Parathyroid adenoma (tissue), 2 donors: ENCODE results near the gene CYBA.

Source experiments
- H2AFZ ChIP-seq: fragments of 300-600 bp; sonication (generic); one replicate; pipeline ENCODE4 v1.7.0; 2017; ENCODE audit warnings: antibody characterized with exemption, mild to moderate bottlenecking
- H3K27ac ChIP-seq: fragments of 300-600 bp; sonication (generic); one replicate; pipeline ENCODE4 v1.7.0; 2017
- H3K27me3 ChIP-seq: fragments of 300-600 bp; sonication (generic); one replicate; pipeline ENCODE4 v1.7.0; 2017; ENCODE audit warnings: low read length; ENCODE audit not compliant: control insufficient read depth, insufficient read depth
- H3K36me3 ChIP-seq: fragments of 300-600 bp; sonication (generic); one replicate; pipeline ENCODE4 v1.7.0; 2017; ENCODE audit warnings: low read length; ENCODE audit not compliant: control insufficient read depth, insufficient read depth
- H3K4me1 ChIP-seq: fragments of 300-600 bp; sonication (generic); one replicate; pipeline ENCODE4 v1.7.0; 2017; ENCODE audit warnings: control low read depth
- H3K4me2 ChIP-seq: fragments of 300-600 bp; sonication (generic); one replicate; pipeline ENCODE4 v1.7.0; 2017; ENCODE audit warnings: low read length
- H3K4me3 ChIP-seq: fragments of 300-600 bp; sonication (generic); one replicate; pipeline ENCODE4 v1.7.0; 2017; ENCODE audit warnings: low read depth, low read length
- H3K79me2 ChIP-seq: fragments of 300-600 bp; sonication (generic); one replicate; pipeline ENCODE4 v1.7.0; 2017; ENCODE audit warnings: control low read depth
- H3K9ac ChIP-seq: fragments of 300-600 bp; sonication (generic); one replicate; pipeline ENCODE4 v1.7.0; 2017; ENCODE audit warnings: mild to moderate bottlenecking
- H3K9me3 ChIP-seq: fragments of 300-600 bp; sonication (generic); one replicate; pipeline ENCODE4 v1.7.0; 2017; ENCODE audit warnings: low read length; ENCODE audit not compliant: control insufficient read depth
- TF ChIP-seq, protein P1 (sequence below): fragments of 300-600 bp; sonication (generic); IDR thresholded peaks from one replicate; pipeline ENCODE4 v1.7.0; 2017; ENCODE audit warnings: antibody characterized with exemption, mild to moderate bottlenecking
- donor health status: primary hyperparathyroidism.

The CYBA gene

DNA sequence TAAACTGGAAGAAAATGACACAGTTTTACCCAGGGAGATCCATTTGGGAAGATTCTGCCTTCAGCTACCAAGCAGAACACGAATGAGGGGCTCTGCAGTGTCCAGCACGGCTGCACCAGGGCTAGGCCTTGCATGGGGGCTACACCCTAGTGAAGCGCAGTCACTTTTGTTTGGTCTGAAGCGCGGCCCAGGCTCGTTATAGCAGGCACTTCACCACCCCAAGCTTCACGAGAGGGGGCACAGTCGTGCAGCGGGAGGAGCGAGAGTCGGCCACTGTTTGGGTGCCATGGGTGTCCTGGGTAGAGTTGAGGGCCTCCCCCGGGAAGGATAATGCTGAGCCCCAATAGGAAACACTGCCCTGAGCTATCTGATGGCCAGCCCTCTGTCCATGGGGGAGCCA, 34.1 kb downstream of the CYBA start:
- Histone ChIP-seq H3K36me3 (no peaks in the 10 kb centered on the region), H2AFZ (no peak overlapping the region), H3K9ac (no peak overlapping the region), H3K9me3 (no peaks in the 10 kb centered on the region), H3K4me1 (no peaks in the 10 kb centered on the region), H3K27ac (no peak overlapping the region), H3K27me3 (no peaks in the 10 kb centered on the region), H3K79me2 (peaks cover 22% of the 10 kb centered on the region), H3K4me3 (no peak overlapping the region), H3K4me2 (no peak overlapping the region)
- TF ChIP-seq, protein P1, sequence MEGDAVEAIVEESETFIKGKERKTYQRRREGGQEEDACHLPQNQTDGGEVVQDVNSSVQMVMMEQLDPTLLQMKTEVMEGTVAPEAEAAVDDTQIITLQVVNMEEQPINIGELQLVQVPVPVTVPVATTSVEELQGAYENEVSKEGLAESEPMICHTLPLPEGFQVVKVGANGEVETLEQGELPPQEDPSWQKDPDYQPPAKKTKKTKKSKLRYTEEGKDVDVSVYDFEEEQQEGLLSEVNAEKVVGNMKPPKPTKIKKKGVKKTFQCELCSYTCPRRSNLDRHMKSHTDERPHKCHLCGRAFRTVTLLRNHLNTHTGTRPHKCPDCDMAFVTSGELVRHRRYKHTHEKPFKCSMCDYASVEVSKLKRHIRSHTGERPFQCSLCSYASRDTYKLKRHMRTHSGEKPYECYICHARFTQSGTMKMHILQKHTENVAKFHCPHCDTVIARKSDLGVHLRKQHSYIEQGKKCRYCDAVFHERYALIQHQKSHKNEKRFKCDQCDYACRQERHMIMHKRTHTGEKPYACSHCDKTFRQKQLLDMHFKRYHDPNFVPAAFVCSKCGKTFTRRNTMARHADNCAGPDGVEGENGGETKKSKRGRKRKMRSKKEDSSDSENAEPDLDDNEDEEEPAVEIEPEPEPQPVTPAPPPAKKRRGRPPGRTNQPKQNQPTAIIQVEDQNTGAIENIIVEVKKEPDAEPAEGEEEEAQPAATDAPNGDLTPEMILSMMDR, result no peak

DNA sequence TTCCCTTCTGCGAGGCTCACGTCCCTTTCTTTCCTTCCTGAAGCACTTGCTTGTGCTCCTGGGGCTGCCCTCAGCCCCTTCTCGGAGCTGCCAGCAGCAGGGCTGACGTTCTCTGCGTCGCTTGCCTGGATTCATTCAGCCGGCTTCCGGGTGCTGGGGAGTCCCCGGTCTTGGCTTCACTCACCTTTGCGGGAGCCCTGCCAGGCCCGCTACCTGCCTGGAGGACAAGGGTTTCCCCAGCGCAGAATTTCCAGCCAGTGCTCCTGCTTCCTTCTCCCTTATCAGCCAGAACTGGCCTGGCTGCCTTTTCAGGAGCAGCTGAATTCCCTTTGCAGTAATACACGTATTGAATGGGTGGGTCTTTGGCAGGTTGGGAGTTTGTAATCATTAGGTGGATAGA, 34.5 kb downstream of the CYBA start:
- Histone ChIP-seq H2AFZ (no peak overlapping the region), H3K79me2 (peaks cover 22% of the 10 kb centered on the region), H3K27me3 (no peaks in the 10 kb centered on the region), H3K4me3 (no peak overlapping the region), H3K4me1 (no peaks in the 10 kb centered on the region), H3K4me2 (no peak overlapping the region), H3K36me3 (no peaks in the 10 kb centered on the region), H3K27ac (no peak overlapping the region), H3K9me3 (no peaks in the 10 kb centered on the region), H3K9ac (no peak overlapping the region)
- TF ChIP-seq, protein P1, result no peak

DNA sequence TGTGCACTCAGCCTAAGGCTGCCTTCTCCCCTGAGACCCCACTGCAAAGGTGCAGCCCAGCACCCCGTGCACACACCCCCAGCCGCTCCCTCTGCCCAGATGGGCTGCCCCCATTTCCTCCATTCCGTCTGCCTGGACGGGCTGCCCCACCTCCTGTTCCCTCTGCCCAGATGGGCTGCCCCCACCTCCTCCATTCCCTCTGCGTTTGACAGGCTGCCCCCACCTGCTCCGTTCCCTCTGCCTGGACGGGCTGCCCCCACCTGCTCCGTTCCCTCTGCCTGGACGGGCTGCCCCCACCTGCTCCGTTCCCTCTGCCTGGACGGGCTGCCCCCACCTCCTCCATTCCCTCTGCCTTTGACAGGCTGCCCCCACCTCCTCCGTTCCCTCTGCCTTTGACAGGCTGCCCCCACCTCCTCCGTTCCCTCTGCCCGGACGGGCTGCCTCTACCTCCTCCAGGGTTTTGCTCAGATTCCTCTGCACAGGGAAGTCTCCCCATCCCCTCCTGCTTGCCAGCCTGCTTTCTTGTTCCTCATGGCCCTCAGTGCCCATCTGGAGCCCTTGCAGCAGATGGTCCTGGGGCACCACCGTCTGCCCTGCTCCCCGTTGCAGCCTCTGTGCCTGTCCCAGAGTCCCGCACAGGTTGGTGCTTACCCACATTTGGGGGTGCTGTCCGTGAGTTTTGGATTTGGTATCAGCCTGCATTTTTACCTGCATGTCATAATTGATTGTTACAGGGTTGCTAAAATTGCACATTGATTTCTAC, 35.9 kb downstream of the CYBA start:
- Histone ChIP-seq H3K27me3 (no peaks in the 10 kb centered on the region), H3K4me2 (no peak overlapping the region), H3K4me1 (no peaks in the 10 kb centered on the region), H3K9ac (no peak overlapping the region), H3K4me3 (no peak overlapping the region), H3K79me2 (peaks cover 35% of the 10 kb centered on the region), H3K9me3 (no peaks in the 10 kb centered on the region), H3K36me3 (no peaks in the 10 kb centered on the region), H3K27ac (no peak overlapping the region), H2AFZ (no peak overlapping the region)
- TF ChIP-seq, protein P1, result no peak

DNA sequence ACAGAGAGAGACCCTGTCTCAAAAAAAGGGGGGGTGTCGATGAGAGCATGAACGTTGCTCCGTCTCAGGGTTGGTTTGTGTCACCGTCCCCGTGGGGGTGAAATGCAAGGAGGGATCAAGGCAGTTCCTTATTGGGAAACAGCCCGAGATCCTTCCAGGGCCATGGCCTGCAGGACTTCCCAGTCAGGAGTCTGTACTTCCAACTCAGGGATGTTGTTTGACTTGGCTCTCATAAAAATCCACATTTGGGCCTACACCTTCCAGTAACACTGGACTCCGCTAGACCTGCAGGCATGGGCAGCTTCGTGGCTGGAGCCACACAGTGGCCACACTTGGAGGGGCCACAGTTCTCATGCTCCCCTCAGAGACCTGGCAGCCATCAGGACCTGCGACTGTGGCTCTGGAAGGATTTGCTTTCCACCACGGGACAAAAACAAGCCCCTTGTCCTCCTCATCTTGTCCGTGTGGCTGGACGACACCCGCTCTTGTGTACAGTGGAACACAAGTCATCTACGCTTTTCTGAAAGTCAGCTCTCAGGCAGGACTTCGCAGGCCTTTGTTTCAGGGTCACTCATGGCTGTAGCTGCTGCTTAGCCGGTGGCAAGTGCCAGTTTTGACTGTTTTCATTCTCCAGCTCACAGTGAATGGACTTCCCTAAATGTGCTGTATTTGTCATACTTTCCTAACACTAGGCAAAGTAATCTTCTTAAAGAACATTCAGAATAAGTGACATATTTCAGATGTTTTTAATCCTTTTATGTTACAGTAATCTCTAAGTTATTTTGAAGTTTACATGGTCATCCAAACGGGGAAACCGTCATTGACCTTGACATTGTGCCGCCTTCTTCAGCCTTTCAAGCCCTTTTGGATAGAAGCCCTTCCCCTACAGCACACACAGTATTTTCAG, 36.7 kb downstream of the CYBA start:
- H3K4me3 ChIP-seq, result no peak overlapping the region
- peaks cover 41% of the 10 kb centered on the region for H3K79me2 ChIP-seq
- H3K9ac ChIP-seq, result no peak overlapping the region
- no peak overlapping the region for H2AFZ ChIP-seq
- no peak overlapping the region for H3K4me2 ChIP-seq
- H3K4me1 ChIP-seq, result no peaks in the 10 kb centered on the region
- H3K36me3 ChIP-seq, result no peaks in the 10 kb centered on the region
- TF ChIP-seq, protein P1, result no peak
- H3K27me3 ChIP-seq, result no peaks in the 10 kb centered on the region
- H3K27ac ChIP-seq, result no peak overlapping the region
- no peaks in the 10 kb centered on the region for H3K9me3 ChIP-seq
